Kidney (tissue), 14 donors: ENCODE measurements around the gene UGT1A10. TPM values are rescaled to one million over a fixed set of nuclear protein-coding genes. Genes with fewer than 3 reads are reported as not detected.

Experiments
- DNase-seq, 5 donors: peaks; one replicate each; pipeline ENCODE4 v3.0.0-alpha.2; 2013 to 2020
- FAIRE-seq: peaks from 2 replicates; lab custom pipeline; 2012; peaks lifted over from hg19 to GRCh38; lab: Jason Lieb, UNC
- H3K27ac ChIP-seq, 2 donors: one replicate each; pipeline ENCODE4 v1.7.0; 2013; ENCODE audit warnings: low read depth in 2 of 2, low read length in 2 of 2, inconsistent platforms in 1 of 2
- H3K27me3 ChIP-seq: one replicate; pipeline ENCODE4 v1.7.1; 2013; ENCODE audit warnings: low read length, inconsistent platforms; ENCODE audit not compliant: control insufficient read depth, insufficient read depth
- H3K36me3 ChIP-seq, 3 donors: one replicate each; pipeline versions ENCODE4 v1.7.0 to v1.7.1; 2013; ENCODE audit warnings: low read length in 3 of 3, control low read depth in 1 of 3, inconsistent platforms in 1 of 3; ENCODE audit not compliant: insufficient read depth in 3 of 3, control insufficient read depth in 2 of 3
- H3K4me1 ChIP-seq, 3 donors: one replicate each; pipeline versions ENCODE4 v1.7.0 to v1.7.1; 2013; ENCODE audit warnings: low read length in 3 of 3, inconsistent platforms in 1 of 3, low read depth in 1 of 3; ENCODE audit not compliant: control insufficient read depth in 2 of 3, insufficient read depth in 2 of 3
- H3K4me3 ChIP-seq, 3 donors: one replicate each; pipeline versions ENCODE4 v1.7.0 to v1.8.1; 2013; ENCODE audit warnings: low read length in 3 of 3, control low read depth in 1 of 3, inconsistent platforms in 1 of 3
- H3K9ac ChIP-seq, 3 donors: one replicate each; pipeline versions ENCODE4 v1.7.0 to v1.7.1; 2013; ENCODE audit warnings: low read length in 3 of 3, control low read depth in 1 of 3, inconsistent platforms in 1 of 3
- H3K9me3 ChIP-seq, 3 donors: one replicate each; pipeline versions ENCODE4 v1.7.0 to v1.7.1; 2013; ENCODE audit warnings: low read length in 3 of 3, control low read depth in 1 of 3, inconsistent platforms in 1 of 3; ENCODE audit not compliant: control insufficient read depth in 2 of 3, insufficient read depth in 1 of 3
- CTCF ChIP-seq: IDR thresholded peaks from 3 replicates; pipeline ENCODE4 v1.5.1; 2012; ENCODE audit warnings: mild to moderate bottlenecking, moderate library complexity, borderline replicate concordance; ENCODE audit not compliant: insufficient read depth; ENCODE audit errors: extremely low read depth
- intact Hi-C: fragments of 100-400 bp; cut with DNase I; formaldehyde crosslinking; loops from one replicate; pipeline ENCODE4 v1.11.1; 2022
- polyA plus RNA-seq: library from polyadenylated mRNA; stranded (reverse); fragments of 350-450 nt; fragmentation: Illumina TruSeq; extraction: RNeasy Lipid Tissue Mini Kit (QIAGEN cat#74804); gene quantifications from one replicate; pipeline ENCODE4 v1.2.3, GENCODE V29; 2014; ENCODE audit warnings: low read depth, low replicate concordance; ENCODE audit not compliant: insufficient read depth
- total RNA-seq: library from RNA; stranded (reverse); fragmentation: NEBNext Ultra II Directional; extraction: Animal tissue kit (Norgen Biotek cat#: 25700); gene quantifications from one replicate; pipeline ENCODE4 v1.2.1, GENCODE V29; 2021
- donor health status: control.
- donor health status: control.
- donor health status: control.
- donor health status: control.
- donor health status: control.
- donor health status: DM: yes; HTN: yes; CAD: no.
- donor health status: Normal renal cell carcinoma (clear cell type).

UGT1A10 gene
- total and polyA plus RNA-seq, 2 donors from 2014 or later, result 6.6 TPM; not detected in 1

- Histone ChIP-seq H3K9ac (no peak overlapping the region), H3K4me3 (peak overlapping the region in 2 of 3 donors; percentile 40 to 61), H3K27ac (peak overlapping the region; percentile 52 to 87), H3K4me1 (peaks cover 0 to 23% (median 12%) of the 10 kb centered on the region in 3 donors), H3K27me3 (no peaks in the 10 kb centered on the region), H3K9me3 (no peaks in the 10 kb centered on the region), H3K36me3 (no peaks in the 10 kb centered on the region)
- intact Hi-C loops, result no loop called here
- FAIRE-seq (no peak), DNase-seq (no peak)
- TF ChIP-seq CTCF, result no peak
Observed at GRCh38 chr2:233693963-233694362, 57.7 kb downstream of the UGT1A10 start.

GRCh38 chr2:233698740-233699139 lies 62.5 kb downstream of the UGT1A10 start:
- FAIRE-seq (no peak), DNase-seq (no peak)
- Histone ChIP-seq H3K4me1 (peaks cover 0 to 15% (median 4%) of the 10 kb centered on the region in 3 donors), H3K9me3 (no peaks in the 10 kb centered on the region), H3K27me3 (no peaks in the 10 kb centered on the region), H3K4me3 (peak overlapping the region in 1 of 3 donors; percentile 35), H3K27ac (peak overlapping the region; percentile 61 to 67), H3K36me3 (no peaks in the 10 kb centered on the region), H3K9ac (no peak overlapping the region)
- no peak for TF ChIP-seq CTCF
- intact Hi-C loops, result no loop called here

- Histone ChIP-seq H3K4me3 (peak overlapping the region in 1 of 3 donors; percentile 35), H3K27ac (peak overlapping the region; percentile 44 to 79), H3K4me1 (peaks cover 0 to 14% (median 4%) of the 10 kb centered on the region in 3 donors), H3K27me3 (no peaks in the 10 kb centered on the region), H3K9ac (no peak overlapping the region), H3K9me3 (no peaks in the 10 kb centered on the region), H3K36me3 (no peaks in the 10 kb centered on the region)
- no peak for TF ChIP-seq CTCF
- intact Hi-C loops, result no loop called here
- DNase-seq (no peak), FAIRE-seq (no peak)
Observed at GRCh38 chr2:233699424-233700027, 63.3 kb downstream of the UGT1A10 start.
